ENCODE measurements around the gene SLCO3A1.
A peak's percentile ranks its signal among the peaks of the same experiment; 100 is the strongest.

Gene SLCO3A1

GRCh38 chr15:92092289-92093105 lies 239.0 kb downstream of the SLCO3A1 start:
- Mint-ChIP-seq H3K4me1 (peaks cover 22% of the 10 kb centered on the region), H3K27ac (no peak overlapping the region), H3K9me3 (no peaks in the 10 kb centered on the region), H3K36me3 (ENCODE audit: low read depth) (no peaks in the 10 kb centered on the region), H3K27me3 (no peaks in the 10 kb centered on the region), H3K4me3 (no peak overlapping the region)
- DNase-seq: no peak
- ATAC-seq: no peak

- no peak for DNase-seq
- H3K27ac Mint-ChIP-seq: peak overlapping the region; percentile 23
- peak; percentile 37 for ATAC-seq
- H3K4me1 Mint-ChIP-seq: peaks cover 29% of the 10 kb centered on the region
- no peaks in the 10 kb centered on the region for H3K9me3 Mint-ChIP-seq
- no peaks in the 10 kb centered on the region for H3K36me3 Mint-ChIP-seq (ENCODE audit: low read depth)
- no peaks in the 10 kb centered on the region for H3K27me3 Mint-ChIP-seq
- H3K4me3 Mint-ChIP-seq: no peak overlapping the region
These were observed 242.2 kb downstream of the SLCO3A1 start for GRCh38 chr15:92095693-92096092.

GRCh38 chr15:92097474-92098178 lies 244.1 kb downstream of the SLCO3A1 start:
- Mint-ChIP-seq H3K4me1 (peaks cover 40% of the 10 kb centered on the region), H3K4me3 (no peak overlapping the region), H3K9me3 (no peaks in the 10 kb centered on the region), H3K27ac (no peak overlapping the region), H3K36me3 (ENCODE audit: low read depth) (no peaks in the 10 kb centered on the region), H3K27me3 (no peaks in the 10 kb centered on the region)
- DNase-seq: peak; percentile 42
- peak; percentile 66 for ATAC-seq

- Mint-ChIP-seq H3K27ac (no peak overlapping the region), H3K27me3 (no peaks in the 10 kb centered on the region), H3K4me1 (peaks cover 40% of the 10 kb centered on the region), H3K9me3 (no peaks in the 10 kb centered on the region), H3K4me3 (no peak overlapping the region), H3K36me3 (ENCODE audit: low read depth) (no peaks in the 10 kb centered on the region)
- ATAC-seq: no peak
- no peak for DNase-seq
These were observed 245.4 kb downstream of the SLCO3A1 start for GRCh38 chr15:92098869-92099268.

GRCh38 chr15:92100301-92100700 lies 246.8 kb downstream of the SLCO3A1 start:
- ATAC-seq: no peak
- no peaks in the 10 kb centered on the region for H3K36me3 Mint-ChIP-seq (ENCODE audit: low read depth)
- no peaks in the 10 kb centered on the region for H3K27me3 Mint-ChIP-seq
- H3K4me1 Mint-ChIP-seq: peaks cover 36% of the 10 kb centered on the region
- no peak overlapping the region for H3K4me3 Mint-ChIP-seq
- no peaks in the 10 kb centered on the region for H3K9me3 Mint-ChIP-seq
- H3K27ac Mint-ChIP-seq: no peak overlapping the region
- no peak for DNase-seq

GRCh38 chr15:92100751-92101150 lies 247.2 kb downstream of the SLCO3A1 start:
- H3K9me3 Mint-ChIP-seq: no peaks in the 10 kb centered on the region
- ATAC-seq (no peak), DNase-seq (no peak)
- no peak overlapping the region for H3K27ac Mint-ChIP-seq
- H3K4me3 Mint-ChIP-seq: no peak overlapping the region
- H3K27me3 Mint-ChIP-seq: no peaks in the 10 kb centered on the region
- no peaks in the 10 kb centered on the region for H3K36me3 Mint-ChIP-seq (ENCODE audit: low read depth)
- H3K4me1 Mint-ChIP-seq: peaks cover 31% of the 10 kb centered on the region

GRCh38 chr15:92101708-92102394 lies 248.3 kb downstream of the SLCO3A1 start:
- peaks cover 22% of the 10 kb centered on the region for H3K4me1 Mint-ChIP-seq
- H3K4me3 Mint-ChIP-seq: no peak overlapping the region
- no peaks in the 10 kb centered on the region for H3K27me3 Mint-ChIP-seq
- DNase-seq (no peak), ATAC-seq (no peak)
- no peaks in the 10 kb centered on the region for H3K36me3 Mint-ChIP-seq (ENCODE audit: low read depth)
- H3K9me3 Mint-ChIP-seq: no peaks in the 10 kb centered on the region
- H3K27ac Mint-ChIP-seq: no peak overlapping the region

GRCh38 chr15:92102395-92102755 lies 248.9 kb downstream of the SLCO3A1 start:
- H3K4me3 Mint-ChIP-seq: no peak overlapping the region
- no peaks in the 10 kb centered on the region for H3K27me3 Mint-ChIP-seq
- ATAC-seq: no peak
- H3K36me3 Mint-ChIP-seq (ENCODE audit: low read depth): no peaks in the 10 kb centered on the region
- peaks cover 19% of the 10 kb centered on the region for H3K4me1 Mint-ChIP-seq
- H3K27ac Mint-ChIP-seq: no peak overlapping the region
- no peaks in the 10 kb centered on the region for H3K9me3 Mint-ChIP-seq
- DNase-seq: no peak

GRCh38 chr15:92104072-92104471 lies 250.6 kb downstream of the SLCO3A1 start:
- Mint-ChIP-seq H3K4me3 (no peak overlapping the region), H3K9me3 (no peaks in the 10 kb centered on the region), H3K27ac (no peak overlapping the region), H3K4me1 (peaks cover 28% of the 10 kb centered on the region), H3K36me3 (ENCODE audit: low read depth) (no peaks in the 10 kb centered on the region), H3K27me3 (no peaks in the 10 kb centered on the region)
- no peak for ATAC-seq
- no peak for DNase-seq

- DNase-seq: no peak
- H3K36me3 Mint-ChIP-seq (ENCODE audit: low read depth): no peaks in the 10 kb centered on the region
- no peaks in the 10 kb centered on the region for H3K27me3 Mint-ChIP-seq
- peaks cover 25% of the 10 kb centered on the region for H3K4me1 Mint-ChIP-seq
- no peak overlapping the region for H3K4me3 Mint-ChIP-seq
- no peak overlapping the region for H3K27ac Mint-ChIP-seq
- no peak for ATAC-seq
- no peaks in the 10 kb centered on the region for H3K9me3 Mint-ChIP-seq
These were observed 252.1 kb downstream of the SLCO3A1 start for GRCh38 chr15:92105611-92106010.

- Mint-ChIP-seq H3K4me1 (peaks cover 13% of the 10 kb centered on the region), H3K36me3 (ENCODE audit: low read depth) (peaks cover 2% of the 10 kb centered on the region), H3K4me3 (no peak overlapping the region), H3K27me3 (no peaks in the 10 kb centered on the region), H3K9me3 (no peaks in the 10 kb centered on the region), H3K27ac (no peak overlapping the region)
- ATAC-seq (no peak), DNase-seq (no peak)
These were observed 254.0 kb downstream of the SLCO3A1 start for GRCh38 chr15:92107510-92107909.

- Mint-ChIP-seq H3K36me3 (ENCODE audit: low read depth) (peaks cover 2% of the 10 kb centered on the region), H3K27me3 (no peaks in the 10 kb centered on the region), H3K4me1 (peaks cover 13% of the 10 kb centered on the region), H3K9me3 (no peaks in the 10 kb centered on the region), H3K27ac (no peak overlapping the region), H3K4me3 (no peak overlapping the region)
- ATAC-seq (peak; percentile 22), DNase-seq (no peak)
These were observed 255.8 kb downstream of the SLCO3A1 start for GRCh38 chr15:92109191-92109873.

GRCh38 chr15:92111291-92111690 lies 257.8 kb downstream of the SLCO3A1 start:
- DNase-seq (no peak), ATAC-seq (no peak)
- peaks cover 13% of the 10 kb centered on the region for H3K4me1 Mint-ChIP-seq
- no peak overlapping the region for H3K27ac Mint-ChIP-seq
- peaks cover 2% of the 10 kb centered on the region for H3K36me3 Mint-ChIP-seq (ENCODE audit: low read depth)
- H3K9me3 Mint-ChIP-seq: no peaks in the 10 kb centered on the region
- H3K4me3 Mint-ChIP-seq: no peak overlapping the region
- H3K27me3 Mint-ChIP-seq: no peaks in the 10 kb centered on the region

GRCh38 chr15:92111751-92112150 lies 258.2 kb downstream of the SLCO3A1 start:
- H3K4me3 Mint-ChIP-seq: no peak overlapping the region
- peaks cover 2% of the 10 kb centered on the region for H3K36me3 Mint-ChIP-seq (ENCODE audit: low read depth)
- no peaks in the 10 kb centered on the region for H3K27me3 Mint-ChIP-seq
- H3K9me3 Mint-ChIP-seq: no peaks in the 10 kb centered on the region
- ATAC-seq (no peak), DNase-seq (no peak)
- H3K27ac Mint-ChIP-seq: no peak overlapping the region
- peaks cover 13% of the 10 kb centered on the region for H3K4me1 Mint-ChIP-seq
